ENCODE results near the gene ARID3B. TPM values are rescaled to one million over a fixed set of nuclear protein-coding genes. Genes with fewer than 3 reads are reported as not detected.
A peak's percentile ranks its signal among the peaks of the same experiment; 100 is the strongest.

Gene ARID3B
- total RNA-seq, 2 experiments from 2014 or later: 3.2 to 7.5 TPM

DNA sequence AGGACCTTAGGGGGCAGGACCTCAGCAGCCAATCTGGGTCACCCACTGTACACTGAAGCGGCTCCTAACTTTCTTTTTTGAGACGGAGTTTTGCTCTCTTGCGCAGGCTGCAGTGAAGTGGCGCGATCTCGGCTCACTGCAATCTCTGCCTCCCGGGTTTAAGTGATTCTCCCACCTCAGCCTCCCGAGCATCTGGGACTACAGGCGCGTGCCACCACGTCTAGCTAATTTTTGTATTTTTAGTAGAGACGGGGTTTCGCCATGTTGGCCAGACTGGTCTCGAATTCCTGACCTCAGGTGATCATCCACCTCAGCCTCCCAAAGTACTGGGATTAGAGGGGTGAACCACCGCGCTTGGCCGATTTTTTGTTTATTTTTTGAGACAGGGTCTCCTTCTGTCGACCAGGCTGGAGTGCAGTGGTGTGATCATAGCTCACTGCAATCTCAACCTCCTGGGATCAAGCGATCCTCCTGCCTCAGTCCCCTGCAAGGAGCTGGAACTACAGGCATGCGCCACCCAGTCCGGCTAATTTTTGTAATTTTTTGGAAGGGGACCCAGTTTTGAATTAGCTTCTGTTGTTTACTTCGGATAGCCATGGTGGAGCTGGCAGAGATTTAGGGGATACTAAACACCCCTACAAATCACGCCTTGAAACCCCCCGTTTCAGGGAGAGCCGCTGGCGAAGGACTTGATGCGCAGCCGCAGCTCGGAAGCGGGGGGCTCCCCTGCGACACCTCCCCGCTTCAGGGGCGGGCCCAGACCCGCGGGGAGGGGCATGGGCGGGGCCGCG lies 73.1 kb downstream of the ARID3B start:
- Histone ChIP-seq H3K4me3 (ENCODE audit: low read depth, low read length, poor library complexity, severe bottlenecking) (peak overlapping the region; percentile 96), H2AFZ (ENCODE audit: low read length) (peak overlapping the region; percentile 90), H3K36me3 (ENCODE audit: insufficient read depth, low read length) (peaks cover 22% of the 10 kb centered on the region; the same call in 1 of the 2 replicates), H4K20me1 (ENCODE audit: insufficient read depth, low read length) (peaks cover 19% of the 10 kb centered on the region), H3K4me1 (ENCODE audit: insufficient read depth, low read length, poor library complexity, severe bottlenecking) (peaks cover 17% of the 10 kb centered on the region), H3K9me2 (ENCODE audit: insufficient read depth, low read length) (no peaks in the 10 kb centered on the region), H3K9me3 (ENCODE audit: low read length) (no peaks in the 10 kb centered on the region), H3K4me2 (ENCODE audit: low read length) (peak overlapping the region; percentile 93), H3K79me2 (ENCODE audit: insufficient read depth, low read depth, low read length) (peaks cover 32% of the 10 kb centered on the region), H3K27ac (ENCODE audit: low read depth, low read length, poor library complexity, severe bottlenecking) (no peak overlapping the region)
- intact Hi-C loops (cut with micrococcal nuclease; ENCODE audit: unreplicated experiment): loop anchor here (2.0 kb wide), 2 partner anchors 73 to 153 kb away; partner anchors contain the start of genes ARID3B and UBL7
- BruUV-seq (replicated peaks): no TSS peak
- POLR2A ChIA-PET: interaction anchor here (0.5 to 2.5 kb wide), 7 partner anchors 16 to 173 kb away, joined by 3 to 10 read pairs (median 3); partner anchors contain the start of gene ARID3B
- CTCF ChIA-PET (ENCODE audit: unreplicated experiment): interaction anchor here (0.6 to 1.2 kb wide), 5 partner anchors 9 to 173 kb away, joined by 3 to 4 read pairs (median 3); partner anchors contain the start of gene ARID3B
- TF ChIP-seq, protein P1, sequence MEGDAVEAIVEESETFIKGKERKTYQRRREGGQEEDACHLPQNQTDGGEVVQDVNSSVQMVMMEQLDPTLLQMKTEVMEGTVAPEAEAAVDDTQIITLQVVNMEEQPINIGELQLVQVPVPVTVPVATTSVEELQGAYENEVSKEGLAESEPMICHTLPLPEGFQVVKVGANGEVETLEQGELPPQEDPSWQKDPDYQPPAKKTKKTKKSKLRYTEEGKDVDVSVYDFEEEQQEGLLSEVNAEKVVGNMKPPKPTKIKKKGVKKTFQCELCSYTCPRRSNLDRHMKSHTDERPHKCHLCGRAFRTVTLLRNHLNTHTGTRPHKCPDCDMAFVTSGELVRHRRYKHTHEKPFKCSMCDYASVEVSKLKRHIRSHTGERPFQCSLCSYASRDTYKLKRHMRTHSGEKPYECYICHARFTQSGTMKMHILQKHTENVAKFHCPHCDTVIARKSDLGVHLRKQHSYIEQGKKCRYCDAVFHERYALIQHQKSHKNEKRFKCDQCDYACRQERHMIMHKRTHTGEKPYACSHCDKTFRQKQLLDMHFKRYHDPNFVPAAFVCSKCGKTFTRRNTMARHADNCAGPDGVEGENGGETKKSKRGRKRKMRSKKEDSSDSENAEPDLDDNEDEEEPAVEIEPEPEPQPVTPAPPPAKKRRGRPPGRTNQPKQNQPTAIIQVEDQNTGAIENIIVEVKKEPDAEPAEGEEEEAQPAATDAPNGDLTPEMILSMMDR (conservative IDR thresholded peaks at IDR 0.05; ENCODE audit: low read length): no peak
- no peak for TF ChIP-seq EZH2phosphoT487 (IDR thresholded peaks at IDR 0.05; ENCODE audit: borderline replicate concordance, low read depth, low read length)
- DNase-seq (ENCODE audit: low spot score): no peak

DNA sequence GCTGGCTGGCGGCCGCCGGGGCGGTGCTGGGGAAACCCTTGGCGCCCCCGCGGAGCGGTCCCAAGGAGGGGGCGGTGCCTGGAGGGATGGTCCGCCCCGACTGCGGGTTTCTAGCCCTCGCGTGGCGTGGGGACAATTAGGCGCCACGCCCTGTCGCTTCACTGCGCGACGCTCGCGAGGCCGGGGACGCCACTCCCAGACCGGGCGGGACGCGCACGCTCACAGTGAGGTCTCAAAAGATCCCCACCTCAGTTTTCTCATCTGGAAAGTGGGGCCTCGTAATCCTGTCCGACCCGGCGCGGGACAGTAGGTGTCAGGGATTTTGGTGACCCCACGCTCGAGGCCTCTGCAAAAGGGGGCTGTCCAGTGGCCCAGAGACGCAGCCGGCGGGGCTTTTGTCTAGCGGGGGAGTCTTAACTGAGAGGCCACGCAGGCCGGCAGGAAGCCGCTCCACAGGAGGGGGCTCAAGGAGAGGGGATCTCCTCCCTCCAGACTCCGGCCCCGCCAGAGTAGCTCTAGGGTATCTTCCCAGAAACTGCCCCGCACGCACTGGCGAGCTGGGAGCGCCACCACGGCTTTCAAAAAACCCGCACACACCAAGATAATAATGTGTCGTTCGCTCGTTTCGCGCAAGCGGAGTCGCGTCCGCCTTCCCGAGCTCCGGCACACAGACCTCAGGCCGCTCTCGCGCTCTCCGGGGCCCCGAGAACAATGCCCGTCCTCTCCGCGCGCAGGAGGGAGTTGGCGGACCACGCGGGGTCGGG lies 73.9 kb downstream of the ARID3B start:
- TSS peak; percentile 90 for BruUV-seq (replicated peaks)
- H3K79me2 ChIP-seq (ENCODE audit: insufficient read depth, low read depth, low read length): peaks cover 32% of the 10 kb centered on the region
- peaks cover 19% of the 10 kb centered on the region for H4K20me1 ChIP-seq (ENCODE audit: insufficient read depth, low read length)
- peaks cover 17% of the 10 kb centered on the region for H3K4me1 ChIP-seq (ENCODE audit: insufficient read depth, low read length, poor library complexity, severe bottlenecking)
- intact Hi-C loops (cut with micrococcal nuclease; ENCODE audit: unreplicated experiment): loop anchor here (2.0 kb wide), 2 partner anchors 74 to 154 kb away; partner anchors contain the start of genes ARID3B and UBL7
- peaks cover 30% of the 10 kb centered on the region; the same call in 1 of the 2 replicates for H3K36me3 ChIP-seq (ENCODE audit: insufficient read depth, low read length)
- peak overlapping the region; percentile 90 for H2AFZ ChIP-seq (ENCODE audit: low read length)
- CTCF ChIA-PET (ENCODE audit: unreplicated experiment): interaction anchor here (0.6 to 1.2 kb wide), 4 partner anchors 10 to 172 kb away, joined by 3 to 4 read pairs (median 4); no protein-coding TSS in a partner anchor
- no peaks in the 10 kb centered on the region for H3K9me2 ChIP-seq (ENCODE audit: insufficient read depth, low read length)
- peak overlapping the region; percentile 93 for H3K4me2 ChIP-seq (ENCODE audit: low read length)
- peak overlapping the region; percentile 96 for H3K4me3 ChIP-seq (ENCODE audit: low read depth, low read length, poor library complexity, severe bottlenecking)
- TF ChIP-seq, protein P1 (conservative IDR thresholded peaks at IDR 0.05; ENCODE audit: low read length): 0 out of 2 replicates have a peak, but pooled peaks have one; percentile 9
- TF ChIP-seq EZH2phosphoT487 (IDR thresholded peaks at IDR 0.05; ENCODE audit: borderline replicate concordance, low read depth, low read length): no peak
- peak overlapping the region; percentile 81 for H3K27ac ChIP-seq (ENCODE audit: low read depth, low read length, poor library complexity, severe bottlenecking)
- POLR2A ChIA-PET: interaction anchor here (0.6 to 2.5 kb wide), 6 partner anchors 17 to 360 kb away, joined by 3 to 10 read pairs (median 3); partner anchors contain the start of gene ARID3B
- peak; percentile 87 for DNase-seq (ENCODE audit: low spot score)
- H3K9me3 ChIP-seq (ENCODE audit: low read length): no peaks in the 10 kb centered on the region
